Spinal cord (tissue), 10 donors: ENCODE measurements around the gene MMP28. TPM values are rescaled to one million over a fixed set of nuclear protein-coding genes. Genes with fewer than 3 reads are reported as not detected.

Source experiments
- DNase-seq, 6 donors: peaks; one replicate each; pipeline versions ENCODE4 v3.0.0 to v3.0.0-alpha.2; 2013 to 2015; ENCODE audit warnings: low spot score in 6 of 6, low read depth in 4 of 6
- H3K27ac ChIP-seq: one replicate; pipeline ENCODE4 v1.5.1; 2013; ENCODE audit warnings: low read depth, low read length, control low read depth
- H3K27me3 ChIP-seq: one replicate; pipeline ENCODE4 v1.6.1; 2013; ENCODE audit warnings: low read length; ENCODE audit not compliant: control insufficient read depth, insufficient read depth
- H3K36me3 ChIP-seq: one replicate; pipeline ENCODE4 v1.6.1; 2013; ENCODE audit warnings: low read length; ENCODE audit not compliant: control insufficient read depth, insufficient read depth
- H3K4me1 ChIP-seq: one replicate; pipeline ENCODE4 v1.6.1; 2013; ENCODE audit warnings: low read length; ENCODE audit not compliant: control insufficient read depth, insufficient read depth
- H3K4me3 ChIP-seq: one replicate; pipeline ENCODE4 v1.5.1; 2013; ENCODE audit warnings: low read depth, low read length, control low read depth
- H3K9me3 ChIP-seq: one replicate; pipeline ENCODE4 v1.6.1; 2013; ENCODE audit warnings: low read length; ENCODE audit not compliant: control insufficient read depth, insufficient read depth
- WGBS: methylation state at CpG from one replicate; pipeline ENCODE4 v1.1.5; 2013; ENCODE audit warnings: missing lambda C conversion rate; ENCODE audit not compliant: insufficient coverage; 5-methylcytosine and 5-hydroxymethylcytosine counted together
- polyA plus RNA-seq, 2 donors: library from polyadenylated mRNA; unstranded; fragments of 120-200 nt; gene quantifications; one replicate each; pipeline ENCODE4 v1.2.1, GENCODE V29; 2013; ENCODE audit not compliant: insufficient read length in 2 of 2
- total RNA-seq, 2 donors: library from RNA; depleted of rRNA in 1 of 2; stranded (reverse); fragments of 120-200 nt in 1 of 2; fragments of >200 nt in 1 of 2; gene quantifications; one replicate each; pipeline versions ENCODE4 v1.2.3 to v1.2.4, GENCODE V29; 2013 to 2014
- donor health status: healthy.

The MMP28 gene
- total and polyA plus RNA-seq, 4 donors: 12.8 to 39.8 (median 26.7) TPM

DNA sequence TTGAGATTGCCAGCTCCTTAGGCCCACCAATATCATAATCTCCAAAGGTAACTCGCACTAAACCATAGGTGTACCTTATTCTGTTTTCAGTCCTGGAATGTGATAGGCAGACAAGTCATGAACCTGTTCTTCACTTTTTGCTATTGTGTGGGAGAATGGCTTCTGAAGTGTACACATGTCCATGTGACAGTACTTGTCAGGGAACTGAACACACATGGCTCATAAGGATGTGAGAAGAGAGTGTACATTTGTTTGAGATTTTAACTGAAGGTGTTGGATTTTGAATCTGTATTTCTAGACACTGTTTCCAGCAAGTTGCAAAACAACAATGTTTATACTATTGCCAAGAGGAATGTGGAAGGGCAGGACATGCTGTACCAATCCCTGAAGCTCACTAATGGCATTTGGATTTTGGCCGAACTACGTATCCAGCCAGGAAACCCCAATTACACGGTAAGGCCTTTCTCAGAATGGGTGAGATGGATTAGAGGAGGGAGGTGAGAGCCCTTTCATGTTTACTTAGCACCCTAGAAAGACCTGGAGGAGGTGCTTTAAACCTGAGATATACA, 78.5 kb downstream of the MMP28 start:
- Histone ChIP-seq H3K27ac (no peak overlapping the region), H3K4me1 (peaks cover 10% of the 10 kb centered on the region), H3K4me3 (no peak overlapping the region), H3K27me3 (no peaks in the 10 kb centered on the region), H3K36me3 (no peaks in the 10 kb centered on the region), H3K9me3 (no peaks in the 10 kb centered on the region)
- no peak for DNase-seq
- 63% methylated on average over 4 of the region's 4 CpGs for WGBS

GRCh38 chr17:35716173-35716572, 79.3 kb downstream of the MMP28 start:
- no peaks in the 10 kb centered on the region for H3K27me3 ChIP-seq
- no peak overlapping the region for H3K4me3 ChIP-seq
- peaks cover 15% of the 10 kb centered on the region for H3K4me1 ChIP-seq
- H3K27ac ChIP-seq: no peak overlapping the region
- peaks cover under 1% of the 10 kb centered on the region for H3K36me3 ChIP-seq
- no peak for DNase-seq
- WGBS: no CpG with 5 or more reads among the region's 3 CpGs
- H3K9me3 ChIP-seq: no peaks in the 10 kb centered on the region

Other genes starting within 250 kb of the MMP28 start
- gene SLFN14, start 234.8 kb downstream of the MMP28 start, total RNA-seq: 1 to 10 TPM in 1 of 2 donors, under 1 TPM in 1; 0.50 to 1.4 TPM
- under 1 TPM in 1 of 2 donors, not detected in 1; 0.09 TPM for gene SLFN14, start 234.8 kb downstream of the MMP28 start, polyA plus RNA-seq
- gene PEX12, start 217.1 kb downstream of the MMP28 start, total RNA-seq: 10 to 100 TPM in 1 of 2 donors, 1 to 10 TPM in 1; 6.4 to 15.9 TPM
- gene PEX12, start 217.1 kb downstream of the MMP28 start, polyA plus RNA-seq: 10 to 100 TPM; 13.3 to 15.8 TPM
- gene AP2B1, start 208.3 kb downstream of the MMP28 start, total RNA-seq: 100 to 1,000 TPM; 115 to 187 TPM
- gene AP2B1, start 208.3 kb downstream of the MMP28 start, polyA plus RNA-seq: 100 to 1,000 TPM; 247 to 287 TPM
- gene RASL10B, start 64.0 kb downstream of the MMP28 start, total RNA-seq: 10 to 100 TPM in 1 of 2 donors, 1 to 10 TPM in 1; 8.2 to 11.0 TPM
- 10 to 100 TPM; 45.4 to 49.2 TPM for gene RASL10B, start 64.0 kb downstream of the MMP28 start, polyA plus RNA-seq
- 1 to 10 TPM in 1 of 2 donors, under 1 TPM in 1; 0.69 to 3.4 TPM for gene GAS2L2, start 42.4 kb downstream of the MMP28 start, total RNA-seq
- 1 to 10 TPM; 3.0 to 3.6 TPM for gene GAS2L2, start 42.4 kb downstream of the MMP28 start, polyA plus RNA-seq
- not detected for gene C17orf50, start 34.8 kb downstream of the MMP28 start, total RNA-seq
- gene C17orf50, start 34.8 kb downstream of the MMP28 start, polyA plus RNA-seq: 1 to 10 TPM in 1 of 2 donors, under 1 TPM in 1; 0.68 to 1.6 TPM
- 10 to 100 TPM; 54.2 to 95.9 TPM for gene TAF15, start 13.8 kb upstream of the MMP28 start, total RNA-seq
- gene TAF15, start 13.8 kb upstream of the MMP28 start, polyA plus RNA-seq: 100 to 1,000 TPM; 203 to 217 TPM
- not detected for gene HEATR9, start 73.2 kb upstream of the MMP28 start, total RNA-seq
- gene HEATR9, start 73.2 kb upstream of the MMP28 start, polyA plus RNA-seq: under 1 TPM in 1 of 2 donors, not detected in 1; 0.44 TPM
- under 1 TPM; 0.59 to 0.83 TPM for gene CCL5, start 84.7 kb upstream of the MMP28 start, total RNA-seq
- gene CCL5, start 84.7 kb upstream of the MMP28 start, polyA plus RNA-seq: under 1 TPM; 0.60 to 0.96 TPM
- gene RDM1, start 135.1 kb upstream of the MMP28 start, total RNA-seq: 1 to 10 TPM; 1.4 TPM
- 1 to 10 TPM; 2.4 to 2.5 TPM for gene RDM1, start 135.1 kb upstream of the MMP28 start, polyA plus RNA-seq
- gene LYZL6, start 148.1 kb upstream of the MMP28 start, total RNA-seq: not detected
- gene LYZL6, start 148.1 kb upstream of the MMP28 start, polyA plus RNA-seq: not detected
- under 1 TPM; 0.20 to 0.28 TPM for gene CCL16, start 185.9 kb upstream of the MMP28 start, total RNA-seq
- under 1 TPM in 1 of 2 donors, not detected in 1; 0.30 TPM for gene CCL16, start 185.9 kb upstream of the MMP28 start, polyA plus RNA-seq
- 10 to 100 TPM in 1 of 2 donors, 1 to 10 TPM in 1; 1.7 to 42.0 TPM for gene CCL14, start 191.1 kb upstream of the MMP28 start, total RNA-seq
- gene CCL14, start 191.1 kb upstream of the MMP28 start, polyA plus RNA-seq: 1 to 10 TPM; 4.1 to 8.9 TPM
- not detected for gene CCL15, start 205.9 kb upstream of the MMP28 start, total RNA-seq
- under 1 TPM in 1 of 2 donors, not detected in 1; 0.23 TPM for gene CCL15, start 205.9 kb upstream of the MMP28 start, polyA plus RNA-seq
- gene CCL23, start 222.3 kb upstream of the MMP28 start, total RNA-seq: under 1 TPM in 1 of 2 donors, not detected in 1; 0.28 TPM
- not detected for gene CCL23, start 222.3 kb upstream of the MMP28 start, polyA plus RNA-seq